Measurements from ENCODE around the gene TEFM.
"Not testable (repeated sequence)": the region's sequence is repeated elsewhere in the genome, so short reads cannot be mapped to it uniquely, and the experiment has no call there.

TEFM gene

DNA sequence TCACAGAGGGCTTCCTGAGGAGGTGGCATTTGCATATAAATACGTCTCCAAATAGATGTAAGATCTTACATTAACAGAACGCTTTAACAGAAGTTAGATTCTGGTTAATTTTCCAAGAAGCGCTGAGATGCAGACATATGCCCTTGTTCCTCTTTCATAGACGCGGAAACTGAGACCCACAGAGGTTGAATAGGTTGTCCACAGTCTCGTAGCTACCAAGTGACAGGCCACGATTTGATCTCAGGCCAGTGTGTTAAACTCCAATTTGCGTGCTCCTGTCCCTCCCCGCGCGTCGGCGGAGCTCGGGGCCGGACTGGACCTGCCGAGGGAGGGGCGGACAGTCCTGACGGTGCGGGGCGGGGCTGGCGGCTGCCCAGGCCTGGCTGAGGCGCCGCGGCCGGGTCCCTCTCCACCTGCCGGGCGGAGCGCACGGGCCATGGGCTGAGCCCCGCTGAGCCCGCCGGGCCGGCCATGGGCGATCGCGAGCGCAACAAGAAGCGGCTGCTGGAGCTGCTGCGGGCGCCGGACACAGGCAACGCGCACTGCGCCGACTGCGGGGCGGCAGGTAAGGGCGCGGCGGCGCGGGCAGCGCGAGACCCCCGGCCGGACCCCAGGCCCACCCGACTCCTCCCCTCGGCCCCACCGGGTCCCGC lies 15.6 kb upstream of the TEFM start, which contains the start of gene ADAP2:
Gene ADAP2 (plus strand): TSS at position 402 of the 653 bp plus-strand sequence. CDS start 70 bp downstream, at position 472.
- DNase-seq (ENCODE audit: low read depth in 1 of 2, low spot score in 1 of 2) = no peak

DNA sequence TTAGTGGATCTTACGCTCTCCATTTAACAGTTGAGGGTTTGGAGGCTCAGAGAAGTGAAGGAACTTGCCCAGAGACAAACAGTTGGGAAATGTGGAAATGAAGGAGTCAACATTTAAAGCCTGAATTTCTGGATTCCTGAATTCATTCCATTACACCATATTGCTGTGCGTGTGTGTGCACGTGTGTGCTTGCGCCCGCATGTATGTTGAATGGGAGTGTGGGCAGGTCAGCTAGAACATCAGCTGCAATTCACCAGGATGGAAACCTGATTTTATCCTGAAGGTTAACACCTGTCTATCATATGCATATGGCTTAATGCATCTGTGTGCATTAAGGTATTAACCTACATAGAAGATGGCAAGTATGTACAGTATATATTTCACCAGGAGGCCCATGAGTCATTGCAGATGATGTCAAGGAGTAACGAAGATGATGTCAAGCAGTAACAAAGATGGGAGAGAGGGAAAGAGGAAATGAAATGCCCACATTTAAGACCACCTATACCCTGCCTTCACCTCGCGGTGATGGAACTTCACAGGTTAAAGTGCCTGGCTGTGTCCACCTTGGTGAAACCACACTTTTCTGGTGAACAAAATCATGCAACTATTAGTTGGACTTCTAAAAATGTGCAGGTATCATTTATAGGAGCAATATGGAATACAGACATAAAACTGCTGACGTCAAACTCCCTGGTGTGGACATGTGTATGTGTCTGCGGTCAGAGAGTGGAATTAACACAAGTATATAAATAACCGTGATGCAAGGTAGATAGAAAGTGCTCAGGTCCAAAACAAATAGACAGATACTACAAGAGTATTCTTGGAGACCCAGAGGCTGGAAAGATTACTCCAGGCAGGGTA lies 14.9 kb upstream of the TEFM start:
- DNase-seq (ENCODE audit: low read depth in 1 of 2, low spot score in 1 of 2) = no peak

DNA sequence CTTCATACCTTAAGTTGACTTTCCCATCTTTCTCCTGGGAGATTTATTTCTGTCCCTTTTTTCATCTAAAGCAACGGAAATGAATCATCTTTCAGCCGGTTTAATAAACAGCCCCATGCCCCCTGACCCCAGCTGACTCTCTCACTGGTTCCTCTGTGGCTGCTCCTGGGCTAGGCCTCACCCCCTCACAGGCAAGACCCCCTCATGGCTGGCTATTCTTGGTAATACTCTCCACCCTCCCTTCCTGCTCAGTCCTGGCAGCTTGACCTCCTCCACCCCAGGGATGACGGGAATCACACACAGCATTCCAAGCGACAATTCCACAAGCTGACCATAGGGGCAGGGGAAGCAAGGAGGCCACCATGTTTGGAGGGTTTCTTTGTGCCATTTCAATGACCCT lies 14.2 kb upstream of the TEFM start:
- DNase-seq (ENCODE audit: low read depth in 1 of 2, low spot score in 1 of 2) = no peak

DNA sequence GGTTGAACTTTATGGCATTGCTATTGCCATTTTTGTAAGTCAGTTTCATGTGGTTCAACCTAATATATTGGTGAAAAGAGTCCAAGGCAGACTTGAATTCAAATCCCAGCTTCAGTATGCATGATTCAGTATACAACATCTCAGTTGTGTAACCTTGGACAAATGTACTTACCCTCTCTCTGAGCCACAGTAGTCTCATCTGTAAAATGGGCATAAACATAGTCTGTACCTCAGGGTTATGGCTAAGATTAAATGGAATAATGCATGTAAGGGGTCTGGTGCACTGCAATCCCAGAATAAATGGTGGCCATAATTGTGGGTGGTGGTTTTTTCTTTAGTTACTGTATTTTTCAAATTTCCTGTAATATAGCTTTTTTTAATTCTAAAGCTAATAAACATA lies 11.0 kb upstream of the TEFM start:
- DNase-seq (ENCODE audit: low read depth in 1 of 2, low spot score in 1 of 2) = no peak

DNA sequence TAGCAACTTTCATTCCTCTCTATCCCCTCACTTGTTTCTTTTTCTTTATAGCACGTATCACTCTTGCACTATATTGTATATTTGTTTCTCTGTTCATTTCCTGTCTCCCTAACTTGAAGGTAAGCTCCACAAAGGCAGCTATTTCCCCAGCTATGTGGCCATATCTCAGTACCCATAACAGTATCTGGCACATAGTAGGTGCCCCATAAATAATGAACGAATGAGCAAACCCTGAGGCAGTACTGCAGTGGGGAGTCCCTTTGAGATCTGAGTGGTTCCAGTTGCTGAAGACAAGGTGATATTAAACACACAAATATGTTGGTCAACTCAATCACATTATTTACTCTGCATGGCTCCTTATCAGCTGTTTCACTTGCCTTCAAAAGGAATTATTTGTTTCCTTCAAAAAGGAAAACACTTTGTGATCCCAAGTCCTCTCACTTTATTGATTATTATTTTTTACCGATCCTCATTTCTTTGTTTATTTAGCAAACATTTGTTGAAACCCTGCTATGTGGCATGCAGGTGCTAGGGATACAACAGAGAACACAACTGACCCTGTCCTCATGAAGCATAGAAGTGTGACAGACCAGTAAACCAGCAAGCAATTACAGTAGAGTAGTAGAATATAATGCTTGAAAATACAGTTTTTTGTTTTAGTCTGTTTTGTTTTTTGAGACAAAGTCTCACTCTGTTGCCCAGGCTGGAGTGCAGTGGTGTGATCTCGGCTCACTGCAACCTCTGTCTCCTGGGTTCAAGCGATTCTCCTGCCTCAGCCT lies 10.0 kb upstream of the TEFM start:
- no peak for DNase-seq (ENCODE audit: low read depth in 1 of 2, low spot score in 1 of 2)

DNA sequence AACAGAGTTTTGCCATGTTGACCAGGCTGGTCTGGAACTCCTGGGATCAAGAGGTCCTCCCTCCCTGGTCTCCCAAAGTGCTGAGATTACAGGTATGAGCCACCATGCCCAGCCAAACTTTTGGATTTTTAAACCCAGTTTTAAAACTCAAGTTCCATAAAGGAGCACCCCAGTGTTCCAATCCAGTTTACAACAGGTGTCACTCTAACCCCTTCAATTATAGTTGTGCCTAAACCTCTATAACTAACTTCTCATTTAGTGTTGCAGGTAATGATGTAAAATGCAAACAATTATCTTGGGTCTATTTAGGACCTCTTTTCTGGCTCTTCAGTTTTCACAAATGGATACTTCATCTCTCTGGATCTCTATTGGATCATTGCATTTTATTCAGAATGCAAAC lies 7.9 kb upstream of the TEFM start:
- DNase-seq (ENCODE audit: low read depth in 1 of 2, low spot score in 1 of 2) = no peak

DNA sequence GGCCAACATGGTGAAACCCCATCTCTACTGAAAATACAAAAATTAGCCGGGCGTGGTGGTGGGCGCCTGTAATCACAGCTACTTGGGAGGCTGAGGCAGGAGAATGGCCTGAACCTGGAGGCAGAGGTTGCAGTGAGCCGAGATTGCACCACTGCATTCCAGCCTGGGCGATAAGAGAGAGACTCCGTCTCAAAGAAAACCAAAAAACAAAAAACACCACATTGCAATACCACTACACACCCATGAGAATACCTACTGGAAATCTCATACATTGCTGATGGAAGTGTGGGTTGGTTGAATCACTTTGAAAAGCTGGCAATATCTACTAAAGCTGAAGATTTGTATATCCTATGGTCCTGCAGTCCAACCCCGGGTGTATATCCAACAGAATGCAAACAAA lies 4.1 kb upstream of the TEFM start:
- not testable (repeated sequence) for DNase-seq (ENCODE audit: low read depth in 1 of 2, low spot score in 1 of 2)

DNA sequence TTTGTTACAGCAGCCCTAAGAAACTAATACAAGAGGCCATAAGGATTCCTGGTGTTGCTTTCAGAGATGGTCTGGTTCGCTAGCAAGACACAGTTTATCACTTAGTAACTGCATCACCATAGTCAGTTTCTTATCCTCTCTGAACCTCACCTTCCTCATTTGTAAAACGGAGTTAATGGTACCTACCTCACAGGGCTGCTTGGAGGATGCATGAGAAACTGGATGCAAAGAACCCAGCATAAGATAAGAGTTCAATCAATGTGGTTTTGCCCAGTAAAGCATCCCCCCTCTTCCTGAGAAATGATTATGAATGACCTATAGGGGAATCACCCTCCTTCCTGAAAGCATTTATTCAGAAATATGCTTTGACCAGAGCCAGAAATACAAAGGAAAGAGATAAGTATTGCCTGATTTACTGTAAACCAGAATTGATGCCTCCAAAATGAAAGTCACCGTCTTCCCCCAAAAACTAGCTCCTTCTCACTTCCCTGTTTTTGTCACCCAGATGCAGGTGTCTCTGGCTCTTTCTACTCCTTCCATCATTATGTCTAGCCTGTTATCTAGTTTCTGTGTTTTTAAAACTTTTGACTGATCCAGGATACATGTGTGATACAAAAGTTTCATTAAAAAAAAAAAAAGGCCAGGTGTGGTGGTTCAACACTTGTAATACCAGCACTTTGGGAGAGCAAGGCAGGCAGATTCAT lies 2.8 kb upstream of the TEFM start:
- no peak for DNase-seq (ENCODE audit: low read depth in 1 of 2, low spot score in 1 of 2)

DNA sequence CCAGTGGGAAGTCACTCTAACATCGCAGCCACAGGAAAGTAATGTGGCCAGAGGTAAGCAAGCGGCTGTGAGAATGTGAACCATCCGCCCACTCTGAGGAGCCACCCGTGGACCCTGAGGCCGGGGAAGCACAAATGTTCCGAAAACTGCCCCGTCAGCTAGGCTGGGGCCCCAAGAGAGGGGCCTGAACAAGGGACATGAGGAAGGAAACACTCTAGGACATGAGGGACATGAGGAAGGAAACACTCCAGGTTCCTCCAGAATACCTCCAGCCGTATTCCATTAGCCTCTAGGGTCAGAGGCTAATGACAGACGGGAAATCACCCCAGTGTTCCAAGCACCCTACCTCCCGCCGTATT lies 317 bp downstream of the TEFM start:
- peak in 1 of 2 donors; percentile 4 for DNase-seq (ENCODE audit: low read depth in 1 of 2, low spot score in 1 of 2)

DNA sequence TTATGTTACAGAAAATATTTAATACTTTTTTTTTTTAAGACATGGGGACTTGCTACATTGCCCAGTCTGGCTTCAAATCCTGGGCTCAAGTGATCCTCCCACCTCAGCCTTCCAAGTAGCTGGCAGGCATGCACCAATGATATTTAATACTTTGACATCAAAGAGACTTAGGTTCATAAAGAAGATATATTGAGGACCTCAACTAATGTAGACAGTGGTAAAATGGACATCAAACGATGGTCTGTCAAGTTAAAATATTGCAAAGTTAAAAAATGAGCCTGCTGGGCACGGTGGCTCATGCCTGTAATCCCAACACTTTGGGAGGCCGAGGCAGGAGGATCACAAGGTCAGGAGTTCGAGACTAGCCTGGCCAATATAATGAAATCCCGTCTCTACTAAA lies 8.7 kb downstream of the TEFM start:
- no peak for DNase-seq (ENCODE audit: low read depth in 1 of 2, low spot score in 1 of 2)

DNA sequence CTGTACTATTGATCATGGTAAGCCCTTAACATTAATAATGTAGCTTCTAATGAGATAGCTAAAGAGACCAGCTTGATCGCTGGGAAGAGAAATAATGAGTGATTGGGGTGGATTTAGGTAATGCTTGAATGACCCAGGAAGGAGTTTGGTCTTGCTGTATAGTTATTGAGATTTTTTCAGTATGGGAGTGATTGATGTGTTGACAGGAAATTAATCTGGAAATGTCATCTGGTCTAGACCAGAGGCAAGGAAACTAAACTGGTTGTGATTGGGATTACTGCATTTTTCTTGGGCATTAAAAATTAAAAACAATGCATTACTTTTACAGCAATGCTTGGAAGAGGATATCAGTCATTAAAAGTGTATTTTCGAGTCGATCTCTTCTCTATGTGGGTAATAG lies 11.8 kb downstream of the TEFM start:
- DNase-seq (ENCODE audit: low read depth in 1 of 2, low spot score in 1 of 2) = no peak

DNA sequence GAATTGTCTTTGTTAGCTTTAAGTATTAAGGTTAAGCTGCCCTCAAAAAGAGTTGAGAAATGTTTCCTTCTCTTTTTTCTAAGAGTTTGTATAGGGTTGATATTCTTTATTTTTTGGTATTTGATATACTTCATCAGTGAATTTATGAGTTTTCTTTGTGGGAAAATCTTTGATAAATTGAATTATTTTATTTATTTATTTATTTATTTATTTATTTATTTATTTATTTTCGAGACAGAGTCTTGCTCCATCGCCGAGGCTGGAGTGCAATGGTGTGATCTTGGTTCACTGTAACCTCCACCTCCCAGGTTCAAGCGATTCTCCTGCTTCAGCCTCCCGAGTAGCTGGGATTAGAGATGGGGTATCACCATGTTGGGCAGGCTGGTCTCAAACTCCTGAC lies 19.9 kb downstream of the TEFM start:
- no peak for DNase-seq (ENCODE audit: low read depth in 1 of 2, low spot score in 1 of 2)

DNA sequence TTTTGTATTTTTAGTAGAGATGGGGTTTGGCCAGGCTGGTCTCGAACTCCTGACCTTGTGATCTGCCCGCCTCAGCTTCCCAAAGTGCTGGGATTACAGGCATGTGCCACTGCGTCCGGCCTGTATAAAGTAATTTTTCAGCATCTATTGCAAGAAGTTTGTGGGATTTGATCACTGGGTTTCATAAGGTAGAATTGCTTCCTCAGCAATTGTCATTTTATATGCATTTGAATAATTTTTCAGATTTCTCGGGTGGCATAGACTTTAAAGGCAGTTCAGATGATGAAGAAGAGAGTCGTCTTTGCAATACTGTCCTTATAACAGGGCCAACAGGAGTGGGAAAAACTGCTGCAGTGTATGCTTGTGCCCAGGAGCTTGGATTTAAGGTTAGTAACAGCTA lies 37.0 kb downstream of the TEFM start:
- DNase-seq (ENCODE audit: low read depth in 1 of 2, low spot score in 1 of 2) = no peak

DNA sequence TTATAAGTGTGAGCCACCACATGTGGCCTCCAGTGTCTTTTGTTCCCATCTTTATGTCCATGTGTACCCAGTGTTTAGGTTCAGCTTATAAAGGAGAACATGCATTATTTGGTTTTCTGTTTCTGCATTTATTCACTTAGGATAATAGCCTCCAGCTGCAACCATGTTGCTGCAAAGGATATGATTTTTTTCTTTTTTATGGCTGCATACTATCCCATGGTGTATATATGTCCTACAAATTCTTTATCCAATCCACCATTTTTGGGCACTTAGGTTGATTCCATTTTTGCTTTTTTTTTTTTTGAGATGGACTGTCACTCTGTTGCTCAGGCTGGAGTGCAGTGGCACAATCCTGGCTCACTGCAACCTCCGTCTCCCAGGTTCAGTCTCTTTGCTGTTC lies 41.4 kb downstream of the TEFM start:
- DNase-seq (ENCODE audit: low read depth in 1 of 2, low spot score in 1 of 2) = no peak

DNA sequence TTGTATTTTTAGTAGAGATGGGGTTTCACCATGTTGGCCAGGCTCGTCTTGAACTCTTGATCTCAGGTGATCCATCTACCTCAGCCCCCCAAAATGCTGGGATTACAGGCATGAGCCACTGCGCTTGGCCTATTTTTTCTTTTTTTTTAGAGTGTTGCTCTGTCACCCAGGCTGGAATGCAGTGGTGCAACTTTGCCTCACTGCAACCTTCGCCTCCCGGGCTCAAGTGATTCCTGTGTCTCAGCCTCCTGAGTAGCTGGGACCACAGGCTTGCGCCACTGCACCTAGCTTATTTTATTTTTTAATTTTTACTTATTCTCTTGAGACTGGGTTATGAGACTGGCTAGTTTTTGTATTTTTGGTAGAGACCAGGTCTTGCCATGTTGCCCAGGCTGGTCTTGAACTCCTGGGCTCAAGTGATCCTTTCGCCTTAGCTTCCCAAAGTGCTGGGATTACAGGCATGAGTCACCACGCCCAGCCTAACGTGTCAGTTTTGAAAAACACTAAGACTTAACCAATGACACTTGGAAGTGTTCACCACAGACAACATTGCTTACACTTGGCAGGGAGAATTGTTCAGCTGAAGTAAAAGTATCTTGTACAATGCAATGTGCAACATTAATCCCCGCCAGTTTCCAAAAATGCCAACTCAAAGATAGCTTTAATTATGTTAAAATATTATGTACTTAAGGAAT lies 47.3 kb downstream of the TEFM start:
- DNase-seq (ENCODE audit: low read depth in 1 of 2, low spot score in 1 of 2) = no peak

DNA sequence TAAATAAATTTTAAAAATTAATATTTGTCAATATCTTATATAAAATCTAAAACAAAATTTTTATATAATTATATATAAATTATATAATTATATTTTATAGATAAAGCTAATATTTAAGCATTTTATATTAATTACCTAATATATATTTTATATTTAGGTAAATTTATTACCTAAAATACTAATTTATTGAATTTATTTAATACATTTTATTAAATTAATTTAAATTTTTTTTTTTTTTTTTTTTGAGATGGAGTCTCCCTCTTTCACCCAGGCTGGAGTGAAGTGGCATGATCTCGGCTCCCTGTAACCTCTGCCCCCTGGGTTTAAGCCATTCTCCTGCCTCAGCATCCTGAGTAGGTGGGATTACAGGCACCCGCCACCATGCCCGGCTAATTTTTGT lies 51.9 kb downstream of the TEFM start:
- no peak for DNase-seq (ENCODE audit: low read depth in 1 of 2, low spot score in 1 of 2)
